SK-N-SH treated with all-trans-retinoic acid at 6 μM for 48 hours (cell line): Measurements from ENCODE around the gene COL15A1.

Experiments used
- ARNTL ChIP-seq: fragments of 450-650 bp; formaldehyde crosslinking; IDR thresholded peaks from 2 replicates; pipeline ENCODE4 v1.5.0; 2020; ENCODE audit warnings: low read depth, mild to moderate bottlenecking, moderate library complexity, borderline replicate concordance
- BACH2 ChIP-seq: fragments of 250-450 bp; sonication (Bioruptor Pico); IDR thresholded peaks from 2 replicates; pipeline ENCODE4 v1.9.0; 2021; ENCODE audit warnings: mild to moderate bottlenecking, borderline replicate concordance
- CSRNP3 ChIP-seq: fragments of 250-450 bp; sonication (Bioruptor Pico); IDR thresholded peaks from 2 replicates; pipeline ENCODE4 v1.5.1; 2021; ENCODE audit warnings: mild to moderate bottlenecking, moderate library complexity
- OSR1 ChIP-seq: fragments of 250-450 bp; sonication (Bioruptor Pico); IDR thresholded peaks from 2 replicates; pipeline ENCODE4 v1.8.0; 2022; ENCODE audit warnings: moderate library complexity, mild to moderate bottlenecking, inconsistent platforms
- PATZ1 ChIP-seq: fragments of 250-450 bp; sonication (Bioruptor Pico); IDR thresholded peaks from 2 replicates; pipeline ENCODE4 v1.8.0; 2020; ENCODE audit warnings: mild to moderate bottlenecking, moderate library complexity, borderline replicate concordance
- PPARA ChIP-seq: fragments of 250-450 bp; sonication (Bioruptor Pico); IDR thresholded peaks from 2 replicates; pipeline ENCODE4 v1.5.0; 2020; ENCODE audit warnings: mild to moderate bottlenecking, borderline replicate concordance
- RARB ChIP-seq: fragments of 250-450 bp; sonication (Bioruptor Pico); IDR thresholded peaks from 2 replicates; pipeline ENCODE4 v1.8.0; 2021; ENCODE audit warnings: mild to moderate bottlenecking, moderate library complexity
- TOX ChIP-seq: fragments of 250-450 bp; sonication (Bioruptor Pico); IDR thresholded peaks from 2 replicates; pipeline ENCODE4 v1.8.0; 2021; ENCODE audit warnings: mild to moderate bottlenecking, moderate library complexity, borderline replicate concordance
- TSHZ2 ChIP-seq: fragments of 250-450 bp; sonication (Bioruptor Pico); IDR thresholded peaks from 2 replicates; pipeline ENCODE4 v1.5.0; 2020; ENCODE audit warnings: mild to moderate bottlenecking, moderate library complexity
- ZFP3 ChIP-seq: fragments of 250-450 bp; sonication (Bioruptor Pico); IDR thresholded peaks from 2 replicates; pipeline ENCODE4 v1.5.0; 2020; ENCODE audit warnings: mild to moderate bottlenecking, moderate library complexity
- ZFP30 ChIP-seq: fragments of 450-650 bp; formaldehyde crosslinking; IDR thresholded peaks from 2 replicates; pipeline ENCODE4 v1.5.0; 2022; ENCODE audit warnings: mild to moderate bottlenecking, moderate library complexity
- ZNF70 ChIP-seq: fragments of 450-650 bp; formaldehyde crosslinking; IDR thresholded peaks from 2 replicates; pipeline ENCODE4 v1.5.0; 2020; ENCODE audit warnings: mild to moderate bottlenecking, moderate library complexity
- ZNF8 ChIP-seq: fragments of 450-650 bp; formaldehyde crosslinking; IDR thresholded peaks from 2 replicates; pipeline ENCODE4 v1.5.0; 2020; ENCODE audit warnings: mild to moderate bottlenecking, moderate library complexity
- TF ChIP-seq, protein P1 (sequence below): fragments of 250-450 bp; sonication (Bioruptor Pico); IDR thresholded peaks from 2 replicates; pipeline ENCODE4 v1.5.1; 2020; ENCODE audit warnings: low read depth, mild to moderate bottlenecking, moderate library complexity

DNA sequence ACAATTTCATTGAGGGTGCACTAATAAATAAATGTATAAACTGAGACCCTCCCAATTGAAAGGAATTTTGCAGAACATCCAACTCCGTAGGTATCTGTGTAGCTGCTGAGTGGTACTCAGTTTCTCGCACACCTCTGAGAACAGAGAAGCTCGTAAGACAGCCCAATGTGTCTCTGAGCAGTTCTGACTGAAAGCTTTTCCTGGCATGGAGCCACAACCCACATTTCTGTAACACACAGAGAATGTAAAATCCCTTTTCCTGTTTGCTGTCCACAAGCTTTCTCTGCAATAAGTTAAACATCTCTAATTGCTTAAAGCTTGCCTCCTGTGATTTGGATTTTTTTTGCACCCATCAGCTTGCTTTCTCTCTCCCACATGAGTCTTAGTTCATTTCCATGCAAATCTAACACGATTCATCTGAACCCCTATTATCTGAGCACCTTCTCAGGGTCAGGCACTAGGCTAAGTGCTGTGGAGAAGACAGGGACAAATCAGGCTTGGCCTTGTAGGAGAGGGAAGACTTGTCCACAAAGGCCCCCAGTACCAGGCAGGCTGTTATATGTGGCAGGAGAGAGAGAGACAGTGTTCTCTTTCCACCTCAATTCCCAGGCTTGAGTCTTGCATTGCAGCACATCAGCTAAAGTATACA lies 44.2 kb upstream of the COL15A1 start:
- TF ChIP-seq ARNTL (CRISPR knock-in tag): no peak
- TF ChIP-seq, protein P1, sequence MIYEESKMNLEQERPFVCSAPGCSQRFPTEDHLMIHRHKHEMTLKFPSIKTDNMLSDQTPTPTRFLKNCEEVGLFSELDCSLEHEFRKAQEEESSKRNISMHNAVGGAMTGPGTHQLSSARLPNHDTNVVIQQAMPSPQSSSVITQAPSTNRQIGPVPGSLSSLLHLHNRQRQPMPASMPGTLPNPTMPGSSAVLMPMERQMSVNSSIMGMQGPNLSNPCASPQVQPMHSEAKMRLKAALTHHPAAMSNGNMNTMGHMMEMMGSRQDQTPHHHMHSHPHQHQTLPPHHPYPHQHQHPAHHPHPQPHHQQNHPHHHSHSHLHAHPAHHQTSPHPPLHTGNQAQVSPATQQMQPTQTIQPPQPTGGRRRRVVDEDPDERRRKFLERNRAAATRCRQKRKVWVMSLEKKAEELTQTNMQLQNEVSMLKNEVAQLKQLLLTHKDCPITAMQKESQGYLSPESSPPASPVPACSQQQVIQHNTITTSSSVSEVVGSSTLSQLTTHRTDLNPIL (CRISPR knock-in tag): no peak
- no peak for TF ChIP-seq TOX (CRISPR knock-in tag)
- TF ChIP-seq TSHZ2 (CRISPR knock-in tag): no peak
- TF ChIP-seq RARB (CRISPR knock-in tag): no peak
- TF ChIP-seq ZFP3 (CRISPR knock-in tag): no peak
- no peak for TF ChIP-seq CSRNP3 (CRISPR knock-in tag)
- no peak for TF ChIP-seq PPARA (CRISPR knock-in tag)
- no peak for TF ChIP-seq ZNF70 (CRISPR knock-in tag)
- TF ChIP-seq ZFP30 (CRISPR knock-in tag): no peak
- no peak for TF ChIP-seq OSR1
- TF ChIP-seq BACH2: no peak
- no peak for TF ChIP-seq PATZ1 (CRISPR knock-in tag)
- TF ChIP-seq ZNF8 (CRISPR knock-in tag): no peak
